PC-3 (cell line): ENCODE data around the gene MYEOV. TPM values are rescaled to one million over a fixed set of nuclear protein-coding genes. Genes with fewer than 3 reads are reported as not detected.

Experiments used
- ATAC-seq: fragments of 200-7000 bp; cut with Tn5 transposase; 2 replicates; pipeline ENCODE4 v1.9.1; 2020; ENCODE audit warnings: mild to moderate bottlenecking, moderate library complexity
- BruUV-seq: library from RNA; stranded (reverse); fragments of 400-500 nt; replicated peaks from 2 replicates; lab custom pipeline; 2021; lab: Mats Ljungman, UMichigan
- CTCF ChIA-PET: fragments of 300-600 bp; sonication (Branson Sonifier 250); formaldehyde crosslinking; loops from one replicate; lab custom pipeline; 2022; ENCODE audit warnings: antibody characterized with exemption; lab: Charles Lee
- POLR2A ChIA-PET: fragments of 300-600 bp; sonication (Branson Sonifier 250); formaldehyde crosslinking; loops from one replicate; lab custom pipeline; 2022; ENCODE audit warnings: antibody characterized with exemption; ENCODE audit not compliant: unreplicated experiment; lab: Charles Lee
- DNase-seq: peaks from one replicate; pipeline ENCODE4 v3.0.0-alpha.2; 2015
- H2AFZ ChIP-seq: fragments of 300-600 bp; sonication (generic); 2 replicates; pipeline ENCODE4 v1.6.0; 2016; ENCODE audit warnings: antibody characterized with exemption, low read length
- H3F3A ChIP-seq: fragments of 300-600 bp; sonication (generic); one replicate; pipeline ENCODE4 v1.6.0; 2017; ENCODE audit warnings: antibody characterized with exemption, low read length, control low read depth, mild to moderate bottlenecking; ENCODE audit not compliant: unreplicated experiment
- H3K27ac ChIP-seq: fragments of 300-600 bp; sonication (generic); 2 replicates; pipeline ENCODE4 v1.5.1; 2016; ENCODE audit warnings: mild to moderate bottlenecking, low read length
- H3K27me3 ChIP-seq: fragments of 300-600 bp; sonication (generic); 2 replicates; pipeline ENCODE4 v1.6.1; 2016; ENCODE audit warnings: low read length, mixed read lengths
- H3K36me3 ChIP-seq: fragments of 300-600 bp; sonication (generic); 2 replicates; pipeline ENCODE4 v1.6.1; 2016; ENCODE audit warnings: low read depth, mixed run types, low read length, mixed read lengths
- H3K4me1 ChIP-seq: fragments of 300-600 bp; sonication (generic); 2 replicates; pipeline ENCODE4 v1.5.1; 2016; ENCODE audit warnings: low read length; ENCODE audit not compliant: insufficient read depth
- H3K4me2 ChIP-seq: fragments of 300-600 bp; sonication (generic); 2 replicates; pipeline ENCODE4 v1.6.0; 2016; ENCODE audit warnings: low read length
- H3K4me3 ChIP-seq: fragments of 300-600 bp; sonication (generic); 2 replicates; pipeline ENCODE4 v1.5.1; 2016; ENCODE audit warnings: mild to moderate bottlenecking, low read length, mixed read lengths
- H3K79me2 ChIP-seq: fragments of 300-600 bp; sonication (generic); 2 replicates; pipeline ENCODE4 v1.6.1; 2017; ENCODE audit warnings: low read length, mixed read lengths
- H3K9ac ChIP-seq: fragments of 300-600 bp; sonication (generic); 2 replicates; pipeline ENCODE4 v1.6.0; 2016; ENCODE audit warnings: mild to moderate bottlenecking, low read length
- H3K9me2 ChIP-seq: fragments of 300-600 bp; sonication (generic); replicated peaks from 2 replicates; pipeline ENCODE4 v1.6.1; 2016; ENCODE audit warnings: mixed run types, low read length, mixed read lengths
- H3K9me3 ChIP-seq: fragments of 300-600 bp; sonication (generic); 2 replicates; pipeline ENCODE4 v1.6.1; 2016; ENCODE audit warnings: low read length, mixed read lengths
- H4K20me1 ChIP-seq: fragments of 300-600 bp; sonication (generic); 2 replicates; pipeline ENCODE4 v1.6.1; 2016; ENCODE audit warnings: low read length, mixed read lengths
- CTCF ChIP-seq: fragments of 300-600 bp; sonication (generic); conservative IDR thresholded peaks from 2 replicates; pipeline ENCODE4 v1.5.1; 2017; ENCODE audit warnings: antibody characterized with exemption, low read depth, mild to moderate bottlenecking, low read length
- EZH2 ChIP-seq: fragments of 300-600 bp; sonication (generic); IDR thresholded peaks from one replicate; pipeline ENCODE4 v1.6.1; 2017; ENCODE audit warnings: antibody characterized with exemption, mild to moderate bottlenecking, low read length; ENCODE audit not compliant: unreplicated experiment
- EZH2phosphoT487 ChIP-seq: fragments of 300-600 bp; sonication (generic); IDR thresholded peaks from 2 replicates; pipeline ENCODE4 v1.6.1; 2018; ENCODE audit warnings: mild to moderate bottlenecking, antibody characterized with exemption, low read length, borderline replicate concordance
- intact Hi-C: fragments of 100-400 bp; cut with micrococcal nuclease; formaldehyde crosslinking; loops from 2 replicates; pipeline ENCODE4 v1.9.0; 2023
- total RNA-seq: library from RNA; depleted of rRNA; stranded (reverse); fragments of >200 nt; gene quantifications from 2 replicates; pipeline ENCODE4 v1.2.3, GENCODE V29; 2014

MYEOV gene
- total RNA-seq, 1 experiment from 2014 or later = 59.0 TPM

- Histone ChIP-seq H4K20me1 (no peaks in the 10 kb centered on the region), H3F3A (no peaks in the 10 kb centered on the region), H3K79me2 (peaks cover 88% of the 10 kb centered on the region), H3K27me3 (no peaks in the 10 kb centered on the region), H2AFZ (no peak overlapping the region), H3K4me1 (peaks cover 21% of the 10 kb centered on the region), H3K4me3 (no peak overlapping the region), H3K27ac (no peak overlapping the region), H3K9me3 (no peaks in the 10 kb centered on the region), H3K36me3 (peaks cover 5% of the 10 kb centered on the region), H3K4me2 (no peak overlapping the region), H3K9me2 (no peaks in the 10 kb centered on the region), H3K9ac (no peak overlapping the region)
- no TSS peak for BruUV-seq
- DNase-seq (no peak), ATAC-seq (no peak)
- no peak for TF ChIP-seq CTCF
- no peak for TF ChIP-seq EZH2
- no peak for TF ChIP-seq EZH2phosphoT487
- ChIA-PET CTCF (interaction anchor here (0.7 to 1.1 kb wide), 2 partner anchors 8 to 175 kb away, joined by 3 to 6 read pairs; no protein-coding TSS in a partner anchor), POLR2A (no interaction called here)
- intact Hi-C loops = no loop called here
These were observed 12.1 kb downstream of the MYEOV start for GRCh38 chr11:69305885-69306540.

GRCh38 chr11:69306821-69307220 lies 12.9 kb downstream of the MYEOV start:
- H3K27ac ChIP-seq = no peak overlapping the region
- H3K4me1 ChIP-seq = peaks cover 13% of the 10 kb centered on the region
- peaks cover 92% of the 10 kb centered on the region for H3K79me2 ChIP-seq
- no peak for DNase-seq
- intact Hi-C loops = no loop called here
- no peaks in the 10 kb centered on the region for H3K9me3 ChIP-seq
- H3K27me3 ChIP-seq = no peaks in the 10 kb centered on the region
- ATAC-seq = no peak
- ChIA-PET CTCF (interaction anchor here (1.1 kb wide), 1 partner anchor 9 kb away, joined by 3 read pairs; no protein-coding TSS in a partner anchor), POLR2A (no interaction called here)
- BruUV-seq = no TSS peak
- peaks cover 5% of the 10 kb centered on the region for H3K36me3 ChIP-seq
- H3K4me3 ChIP-seq = no peak overlapping the region
- no peaks in the 10 kb centered on the region for H3K9me2 ChIP-seq
- H3K4me2 ChIP-seq = no peak overlapping the region
- H3K9ac ChIP-seq = no peak overlapping the region
- TF ChIP-seq CTCF = no peak
- no peak for TF ChIP-seq EZH2phosphoT487
- no peak for TF ChIP-seq EZH2
- H4K20me1 ChIP-seq = no peaks in the 10 kb centered on the region
- no peaks in the 10 kb centered on the region for H3F3A ChIP-seq
- no peak overlapping the region for H2AFZ ChIP-seq

GRCh38 chr11:69307421-69307820 lies 13.5 kb downstream of the MYEOV start:
- ATAC-seq = no peak
- Histone ChIP-seq H4K20me1 (no peaks in the 10 kb centered on the region), H3K4me2 (no peak overlapping the region), H3K4me3 (no peak overlapping the region), H3K27ac (no peak overlapping the region), H3K4me1 (peaks cover 7% of the 10 kb centered on the region), H2AFZ (no peak overlapping the region), H3K9me3 (no peaks in the 10 kb centered on the region), H3F3A (no peaks in the 10 kb centered on the region), H3K79me2 (peaks cover 90% of the 10 kb centered on the region), H3K9ac (no peak overlapping the region), H3K36me3 (peaks cover 5% of the 10 kb centered on the region), H3K9me2 (no peaks in the 10 kb centered on the region), H3K27me3 (no peaks in the 10 kb centered on the region)
- TF ChIP-seq EZH2phosphoT487 (no peak), EZH2 (no peak), CTCF (no peak)
- ChIA-PET POLR2A (no interaction called here), CTCF (no interaction called here)
- BruUV-seq = no TSS peak
- intact Hi-C loops = no loop called here
- DNase-seq = no peak
